Endothelial cell of coronary artery (primary cell): ENCODE data around the gene GCFC2. TPM values are rescaled to one million over a fixed set of nuclear protein-coding genes. Genes with fewer than 3 reads are reported as not detected.

Experiments used
- total RNA-seq: library from RNA; depleted of rRNA; stranded (reverse); fragments of >200 nt; gene quantifications from 2 replicates; pipeline ENCODE4 v1.2.3, GENCODE V29; 2014

Gene GCFC2
- 9.0 and 12.1 TPM in 2 replicates for total RNA-seq

DNA sequence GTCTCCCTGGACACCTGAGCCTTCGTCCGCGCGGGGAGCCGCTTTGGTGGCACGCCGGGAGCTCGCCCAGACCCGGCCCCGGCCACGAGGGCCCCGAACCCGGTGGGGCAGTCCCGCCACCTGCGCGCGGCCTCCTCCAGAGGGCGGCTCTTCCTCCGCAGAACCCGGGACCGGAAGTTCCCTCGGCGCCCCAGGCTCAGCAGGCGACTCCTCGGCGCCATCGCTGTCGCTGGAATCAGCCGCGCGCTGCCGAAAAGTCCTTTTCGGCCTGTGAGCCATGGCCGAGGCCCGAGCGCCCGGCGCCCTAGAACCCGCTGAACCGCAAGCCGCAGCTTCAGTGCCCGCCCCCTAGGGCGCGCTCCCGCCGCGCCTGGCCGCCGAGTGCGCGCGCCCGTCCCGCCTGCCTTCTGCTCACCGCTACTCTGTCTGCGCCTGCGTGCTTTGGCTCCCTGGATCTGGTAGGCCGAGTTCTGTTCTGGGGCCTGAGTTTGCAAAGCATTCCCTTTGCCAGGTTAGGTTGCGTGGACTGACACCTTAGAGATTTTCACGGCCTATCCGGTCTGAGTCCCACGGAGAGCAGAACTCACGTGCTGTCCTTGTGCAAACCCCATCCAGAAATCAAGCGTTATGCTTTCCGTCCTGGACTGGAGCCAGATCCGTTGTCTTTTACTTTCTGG is at the start of gene GCFC2:
Gene GCFC2 (minus strand): TSS at position 339 of the 677 bp plus-strand sequence. CDS start 60 bp downstream, at position 279.

GRCh38 chr2:75646583-75647425 is 63.9 kb downstream of the GCFC2 start, which contains the start of gene MRPL19:
Gene MRPL19 (plus strand): TSS chr2:75646783. CDS start chr2:75646808, 25 bp downstream.

Other genes starting within 250 kb of the GCFC2 start
- 88.6 and 116 TPM in 2 replicates for gene EVA1A, start 150.0 kb downstream of the GCFC2 start, total RNA-seq
- 38.9 and 40.9 TPM in 2 replicates for gene MRPL19, start 64.1 kb downstream of the GCFC2 start, total RNA-seq